Neural progenitor cell (in vitro differentiated cells): ENCODE results near the gene ACER1. TPM values are rescaled to one million over a fixed set of nuclear protein-coding genes. Genes with fewer than 3 reads are reported as not detected.

ENCODE experiments used
- DNase-seq: peaks from one replicate; pipeline ENCODE4 v3.0.0-alpha.2; 2016; ENCODE audit warnings: low spot score
- H2AFZ ChIP-seq: fragments of 200-600 bp; sonication (generic); replicated peaks from 2 replicates; pipeline ENCODE4 v1.6.1; 2016; ENCODE audit warnings: antibody characterized with exemption
- H3F3A ChIP-seq: fragments of 200-600 bp; sonication (generic); 2 replicates; pipeline ENCODE4 v1.6.1; 2016; ENCODE audit warnings: antibody characterized with exemption, low read depth
- H3K27ac ChIP-seq: fragments of 200-600 bp; sonication (generic); 2 replicates; pipeline ENCODE4 v1.5.1; 2016; ENCODE audit warnings: mild to moderate bottlenecking
- H3K27me3 ChIP-seq: fragments of 200-600 bp; sonication (generic); 2 replicates; pipeline ENCODE4 v1.6.1; 2016; ENCODE audit warnings: mild to moderate bottlenecking, moderate library complexity
- H3K36me3 ChIP-seq: fragments of 200-600 bp; sonication (generic); 2 replicates; pipeline ENCODE4 v1.5.1; 2016
- H3K4me1 ChIP-seq: fragments of 200-600 bp; sonication (generic); 2 replicates; pipeline ENCODE4 v1.6.1; 2016; ENCODE audit warnings: mixed run types
- H3K4me2 ChIP-seq: fragments of 200-600 bp; sonication (generic); 2 replicates; pipeline ENCODE4 v1.6.1; 2016
- H3K4me3 ChIP-seq: fragments of 200-600 bp; sonication (generic); 2 replicates; pipeline ENCODE4 v1.5.1; 2016
- H3K79me2 ChIP-seq: fragments of 200-600 bp; sonication (generic); 2 replicates; pipeline ENCODE4 v1.6.1; 2016; ENCODE audit warnings: low read depth
- H3K9ac ChIP-seq: fragments of 200-600 bp; sonication (generic); 2 replicates; pipeline ENCODE4 v1.6.1; 2016
- H3K9me3 ChIP-seq: fragments of 200-600 bp; sonication (generic); 2 replicates; pipeline ENCODE4 v1.5.1; 2016; ENCODE audit warnings: low read depth
- H4K20me1 ChIP-seq: fragments of 200-600 bp; sonication (generic); 2 replicates; pipeline ENCODE4 v1.6.1; 2016; ENCODE audit warnings: low read depth
- H3K27ac Mint-ChIP-seq: 3 replicates; pipeline ENCODE4 v1.8.0; 2021; ENCODE audit warnings: mixed read lengths
- H3K27me3 Mint-ChIP-seq: 2 replicates; pipeline ENCODE4 v1.8.0; 2022; ENCODE audit warnings: low read depth, mild to moderate bottlenecking, inconsistent platforms, moderate library complexity, mixed read lengths; ENCODE audit not compliant: insufficient read depth
- H3K36me3 Mint-ChIP-seq: 3 replicates; pipeline ENCODE4 v1.8.0; 2021; ENCODE audit warnings: mixed read lengths
- H3K4me1 Mint-ChIP-seq: 3 replicates; pipeline ENCODE4 v1.8.0; 2021; ENCODE audit warnings: mixed read lengths
- H3K4me3 Mint-ChIP-seq: 3 replicates; pipeline ENCODE4 v1.8.0; 2021; ENCODE audit warnings: mild to moderate bottlenecking, moderate library complexity, mixed read lengths
- H3K9me3 Mint-ChIP-seq: 3 replicates; pipeline ENCODE4 v1.8.0; 2020; ENCODE audit warnings: mixed read lengths
- EZH2 ChIP-seq: fragments of 200-600 bp; sonication (generic); IDR thresholded peaks from 2 replicates; pipeline ENCODE4 v1.6.1; 2017; ENCODE audit warnings: antibody characterized with exemption, mild to moderate bottlenecking, moderate library complexity
- EZH2phosphoT487 ChIP-seq: fragments of 200-600 bp; sonication (generic); IDR thresholded peaks from 2 replicates; pipeline ENCODE4 v1.6.1; 2017; ENCODE audit warnings: antibody characterized with exemption
- total RNA-seq: library from RNA; depleted of rRNA; stranded (reverse); fragments of >200 nt; gene quantifications from 2 replicates; pipeline ENCODE4 v1.2.3, GENCODE V29; 2015; ENCODE audit warnings: low replicate concordance
- TF ChIP-seq, protein P1 (sequence below): fragments of 200-600 bp; sonication (generic); IDR thresholded peaks from 2 replicates; pipeline ENCODE4 v1.5.1; 2017; ENCODE audit warnings: antibody characterized with exemption, mild to moderate bottlenecking

Gene ACER1
- total RNA-seq, 1 donor from 2014 or later, result not detected

DNA sequence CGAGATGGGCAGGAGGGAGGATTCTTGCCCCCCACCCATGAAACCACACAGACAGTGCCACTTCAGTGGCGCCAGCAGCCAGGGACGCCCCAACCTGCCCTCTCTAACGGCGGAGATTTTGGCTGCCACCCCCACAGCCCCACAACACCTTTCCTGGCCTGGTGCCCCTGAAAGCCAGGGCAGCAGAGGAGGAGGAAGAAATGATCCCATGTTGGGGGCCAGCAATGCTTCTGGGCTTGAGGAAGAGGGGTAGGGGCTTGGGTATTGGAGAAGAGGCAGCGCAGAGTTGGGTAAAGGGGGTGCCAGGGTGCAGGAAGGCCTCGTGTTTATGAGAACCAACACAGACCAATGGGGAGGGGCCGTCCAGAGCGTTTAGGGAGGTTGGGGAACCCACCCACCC is 55.4 kb downstream of the ACER1 start:
- peaks cover 2% of the 10 kb centered on the region for H3K9me3 Mint-ChIP-seq

DNA sequence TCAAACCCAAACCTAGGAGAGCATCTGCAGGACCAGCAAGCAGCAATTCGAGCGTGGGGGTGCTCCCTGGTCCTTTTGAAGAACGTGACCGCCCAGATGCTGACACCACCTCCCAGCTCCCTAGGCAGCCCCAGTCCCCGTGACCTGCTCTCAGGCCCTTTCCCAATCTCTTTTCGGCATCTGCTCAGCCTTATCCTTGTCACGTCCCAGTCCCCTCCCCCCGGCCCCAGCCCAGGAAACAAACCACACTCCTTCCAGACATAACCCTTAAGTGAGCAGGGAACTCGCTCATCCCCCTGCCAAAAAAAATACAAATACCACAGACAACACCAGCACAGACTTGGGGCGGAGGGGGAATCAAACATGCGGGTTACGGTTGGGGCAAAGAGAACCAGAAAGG is 57.0 kb downstream of the ACER1 start:
- Mint-ChIP-seq H3K4me3 (peak overlapping the region; percentile 65), H3K36me3 (peaks cover 19% of the 10 kb centered on the region), H3K27me3 (peaks cover 4% of the 10 kb centered on the region), H3K9me3 (no peaks in the 10 kb centered on the region), H3K27ac (peak overlapping the region; percentile 76), H3K4me1 (peaks cover 70% of the 10 kb centered on the region)
- TF ChIP-seq EZH2phosphoT487 (no peak), EZH2 (no peak)
- TF ChIP-seq, protein P1, sequence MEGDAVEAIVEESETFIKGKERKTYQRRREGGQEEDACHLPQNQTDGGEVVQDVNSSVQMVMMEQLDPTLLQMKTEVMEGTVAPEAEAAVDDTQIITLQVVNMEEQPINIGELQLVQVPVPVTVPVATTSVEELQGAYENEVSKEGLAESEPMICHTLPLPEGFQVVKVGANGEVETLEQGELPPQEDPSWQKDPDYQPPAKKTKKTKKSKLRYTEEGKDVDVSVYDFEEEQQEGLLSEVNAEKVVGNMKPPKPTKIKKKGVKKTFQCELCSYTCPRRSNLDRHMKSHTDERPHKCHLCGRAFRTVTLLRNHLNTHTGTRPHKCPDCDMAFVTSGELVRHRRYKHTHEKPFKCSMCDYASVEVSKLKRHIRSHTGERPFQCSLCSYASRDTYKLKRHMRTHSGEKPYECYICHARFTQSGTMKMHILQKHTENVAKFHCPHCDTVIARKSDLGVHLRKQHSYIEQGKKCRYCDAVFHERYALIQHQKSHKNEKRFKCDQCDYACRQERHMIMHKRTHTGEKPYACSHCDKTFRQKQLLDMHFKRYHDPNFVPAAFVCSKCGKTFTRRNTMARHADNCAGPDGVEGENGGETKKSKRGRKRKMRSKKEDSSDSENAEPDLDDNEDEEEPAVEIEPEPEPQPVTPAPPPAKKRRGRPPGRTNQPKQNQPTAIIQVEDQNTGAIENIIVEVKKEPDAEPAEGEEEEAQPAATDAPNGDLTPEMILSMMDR, result no peak
- H3K27ac ChIP-seq, result no peak overlapping the region
- no peak overlapping the region for H3K9ac ChIP-seq
- no peaks in the 10 kb centered on the region for H3K36me3 ChIP-seq
- H3K27me3 ChIP-seq, result no peaks in the 10 kb centered on the region
- no peaks in the 10 kb centered on the region for H3K9me3 ChIP-seq
- no peak overlapping the region for H3K4me2 ChIP-seq
- peaks cover 7% of the 10 kb centered on the region for H3F3A ChIP-seq
- H3K4me1 ChIP-seq, result peaks cover 46% of the 10 kb centered on the region
- H2AFZ ChIP-seq, result no peak overlapping the region
- DNase-seq, result no peak
- H3K4me3 ChIP-seq, result no peak overlapping the region
- peaks cover 80% of the 10 kb centered on the region for H3K79me2 ChIP-seq
- H4K20me1 ChIP-seq, result peaks cover 80% of the 10 kb centered on the region

More for the DNA sequence above, 55.4 kb downstream of the ACER1 start:
- H3F3A ChIP-seq, result no peaks in the 10 kb centered on the region
- no peak overlapping the region for H3K4me3 ChIP-seq
- peaks cover 64% of the 10 kb centered on the region for H4K20me1 ChIP-seq
- no peaks in the 10 kb centered on the region for H3K9me3 ChIP-seq
- Mint-ChIP-seq H3K4me3 (peak overlapping the region; percentile 98), H3K36me3 (peaks cover 19% of the 10 kb centered on the region), H3K27ac (no peak overlapping the region), H3K27me3 (peaks cover 4% of the 10 kb centered on the region), H3K4me1 (peaks cover 54% of the 10 kb centered on the region)
- H3K36me3 ChIP-seq, result no peaks in the 10 kb centered on the region
- peak overlapping the region; percentile 98 for H3K4me2 ChIP-seq
- H3K27ac ChIP-seq, result no peak overlapping the region
- H3K27me3 ChIP-seq, result no peaks in the 10 kb centered on the region
- no peak for DNase-seq
- no peak overlapping the region for H2AFZ ChIP-seq
- TF ChIP-seq, protein P1, result no peak
- TF ChIP-seq EZH2phosphoT487 (no peak), EZH2 (no peak)
- H3K79me2 ChIP-seq, result peaks cover 64% of the 10 kb centered on the region
- H3K4me1 ChIP-seq, result peaks cover 30% of the 10 kb centered on the region
- no peak overlapping the region for H3K9ac ChIP-seq

DNA sequence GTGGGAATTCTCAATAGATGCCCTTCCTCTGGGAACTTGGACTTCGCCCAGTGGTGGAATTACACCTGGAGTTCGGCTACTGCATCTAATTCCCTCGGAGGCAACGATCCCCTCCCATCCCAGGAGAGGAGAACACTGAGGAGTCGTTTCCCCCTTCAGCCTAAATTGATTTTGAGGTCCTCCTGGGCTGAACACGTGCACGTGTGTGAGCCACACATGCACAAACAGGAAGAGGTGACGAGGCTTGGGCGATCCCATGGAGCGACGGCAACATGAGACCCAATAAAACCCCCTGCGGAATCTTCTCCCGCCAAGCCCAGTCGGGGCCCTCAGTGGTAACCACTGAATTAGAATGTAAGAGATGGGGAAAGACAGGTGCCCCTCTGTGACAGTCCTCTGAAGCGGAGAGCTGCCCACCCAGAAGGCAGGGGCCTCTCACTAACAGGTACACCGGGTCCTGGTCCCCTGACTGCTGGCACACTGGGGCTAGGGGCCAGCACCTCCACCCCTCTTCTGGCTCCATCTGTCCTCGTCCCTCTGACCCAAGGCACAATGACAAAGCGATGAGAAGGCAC is 58.2 kb downstream of the ACER1 start:
- Mint-ChIP-seq H3K27me3 (peaks cover 2% of the 10 kb centered on the region), H3K9me3 (no peaks in the 10 kb centered on the region), H3K4me3 (no peak overlapping the region), H3K27ac (peak overlapping the region; percentile 29), H3K36me3 (peaks cover 23% of the 10 kb centered on the region), H3K4me1 (peaks cover 76% of the 10 kb centered on the region)
- Histone ChIP-seq H3K27ac (no peak overlapping the region), H3K27me3 (no peaks in the 10 kb centered on the region), H3K79me2 (peaks cover 92% of the 10 kb centered on the region), H3K9ac (no peak overlapping the region), H3F3A (peaks cover 7% of the 10 kb centered on the region), H3K4me2 (no peak overlapping the region), H3K36me3 (no peaks in the 10 kb centered on the region), H3K4me3 (no peak overlapping the region), H2AFZ (no peak overlapping the region), H4K20me1 (peaks cover 92% of the 10 kb centered on the region), H3K9me3 (no peaks in the 10 kb centered on the region), H3K4me1 (peaks cover 50% of the 10 kb centered on the region)
- TF ChIP-seq EZH2 (no peak), EZH2phosphoT487 (no peak)
- TF ChIP-seq, protein P1, result no peak
- no peak for DNase-seq
